GM21367 (cell line): ENCODE results near the gene HBZ.
"Not testable (repeated sequence)": the region's sequence is repeated elsewhere in the genome, so short reads cannot be mapped to it uniquely, and the experiment has no call there.

Experiments used
- ATAC-seq: cut with Tn5 transposase; IDR thresholded peaks from one replicate; pipeline ENCODE4 v1.9.1; 2021; ENCODE audit not compliant: unreplicated experiment

The HBZ gene

GRCh38 chr16:152141-153128 lies at the start of gene HBZ:
TSS of gene HBZ (plus strand) at chr16:152644. CDS start at chr16:152910, 266 bp downstream.
- ATAC-seq, result no peak

GRCh38 chr16:104355-104754 lies 48.1 kb upstream of the HBZ start:
- ATAC-seq, result no peak

- no peak for ATAC-seq
Measured at GRCh38 chr16:104928-105327, 47.5 kb upstream of the HBZ start.

- ATAC-seq, result no peak
Measured at GRCh38 chr16:105521-105920, 46.9 kb upstream of the HBZ start.

GRCh38 chr16:106623-107324 lies 45.7 kb upstream of the HBZ start:
- no peak for ATAC-seq

GRCh38 chr16:112153-112840 lies 40.1 kb upstream of the HBZ start:
- ATAC-seq, result no peak

GRCh38 chr16:114327-114726 lies 38.1 kb upstream of the HBZ start:
- no peak for ATAC-seq

- no peak for ATAC-seq
Measured at GRCh38 chr16:116015-116414, 36.4 kb upstream of the HBZ start.

GRCh38 chr16:117379-118365 lies 34.8 kb upstream of the HBZ start:
- peak; percentile 45 for ATAC-seq

- ATAC-seq, result no peak
Measured at GRCh38 chr16:118857-119256, 33.6 kb upstream of the HBZ start.

- ATAC-seq, result no peak
Measured at GRCh38 chr16:119295-119694, 33.1 kb upstream of the HBZ start.

GRCh38 chr16:119835-120491 lies 32.5 kb upstream of the HBZ start:
- ATAC-seq, result no peak

- no peak for ATAC-seq
Measured at GRCh38 chr16:120756-121155, 31.7 kb upstream of the HBZ start.

- ATAC-seq, result no peak
Measured at GRCh38 chr16:122361-122760, 30.1 kb upstream of the HBZ start.

GRCh38 chr16:123558-124350 lies 28.7 kb upstream of the HBZ start:
- ATAC-seq, result not testable (repeated sequence)

GRCh38 chr16:125011-125410 lies 27.4 kb upstream of the HBZ start:
- no peak for ATAC-seq

- no peak for ATAC-seq
Measured at GRCh38 chr16:129075-129474, 23.4 kb upstream of the HBZ start.

GRCh38 chr16:130533-131173 lies 21.8 kb upstream of the HBZ start:
- no peak for ATAC-seq
